Measurements from ENCODE around the gene KBTBD12. TPM values are rescaled to one million over a fixed set of nuclear protein-coding genes. Genes with fewer than 3 reads are reported as not detected.

Gene KBTBD12
- total and polyA plus RNA-seq, 10 donors: 0.03 to 0.51 (median 0.08) TPM; not detected in 4

DNA sequence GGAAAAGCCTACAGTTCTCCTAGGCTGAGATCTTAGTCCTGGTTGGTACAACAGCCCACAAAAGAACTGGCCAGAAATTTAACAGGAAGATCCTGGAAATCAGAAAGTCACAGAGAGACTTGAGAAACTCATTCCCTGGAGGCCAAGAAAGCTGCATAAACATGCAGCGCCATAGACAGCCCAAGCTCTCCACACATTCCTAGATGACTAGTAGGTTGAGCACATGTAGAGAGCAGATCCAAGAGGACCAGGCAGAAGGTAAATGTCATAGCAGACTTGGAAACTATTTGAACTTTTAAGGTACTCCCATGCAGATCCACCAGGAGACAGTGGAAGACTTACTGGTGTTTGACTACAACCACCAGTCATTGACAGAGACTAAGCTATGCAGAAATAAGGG lies 18.4 kb downstream of the KBTBD12 start:
- WGBS, 5 donors: 79 to 100% (median 100%) methylated on average over 1 of the region's 1 CpG
- Histone ChIP-seq H3K27ac (no peak overlapping the region), H3K36me3 (no peaks in the 10 kb centered on the region), H3K4me3 (no peak overlapping the region), H3K9me3 (no peaks in the 10 kb centered on the region), H3K27me3 (replicated peaks in 1 of 7) (peaks cover 0 to 10% (median 0%) of the 10 kb centered on the region in 7 donors), H3K4me1 (no peaks in the 10 kb centered on the region)
- intact Hi-C loops (cut with DNase I; ENCODE audit: low total_unique reads): no loop called here
- TF ChIP-seq POLR2AphosphoS5 (IDR thresholded peaks at IDR 0.05): no peak
- TF ChIP-seq, protein P1, sequence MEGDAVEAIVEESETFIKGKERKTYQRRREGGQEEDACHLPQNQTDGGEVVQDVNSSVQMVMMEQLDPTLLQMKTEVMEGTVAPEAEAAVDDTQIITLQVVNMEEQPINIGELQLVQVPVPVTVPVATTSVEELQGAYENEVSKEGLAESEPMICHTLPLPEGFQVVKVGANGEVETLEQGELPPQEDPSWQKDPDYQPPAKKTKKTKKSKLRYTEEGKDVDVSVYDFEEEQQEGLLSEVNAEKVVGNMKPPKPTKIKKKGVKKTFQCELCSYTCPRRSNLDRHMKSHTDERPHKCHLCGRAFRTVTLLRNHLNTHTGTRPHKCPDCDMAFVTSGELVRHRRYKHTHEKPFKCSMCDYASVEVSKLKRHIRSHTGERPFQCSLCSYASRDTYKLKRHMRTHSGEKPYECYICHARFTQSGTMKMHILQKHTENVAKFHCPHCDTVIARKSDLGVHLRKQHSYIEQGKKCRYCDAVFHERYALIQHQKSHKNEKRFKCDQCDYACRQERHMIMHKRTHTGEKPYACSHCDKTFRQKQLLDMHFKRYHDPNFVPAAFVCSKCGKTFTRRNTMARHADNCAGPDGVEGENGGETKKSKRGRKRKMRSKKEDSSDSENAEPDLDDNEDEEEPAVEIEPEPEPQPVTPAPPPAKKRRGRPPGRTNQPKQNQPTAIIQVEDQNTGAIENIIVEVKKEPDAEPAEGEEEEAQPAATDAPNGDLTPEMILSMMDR (IDR thresholded peaks at IDR 0.05 in 8 of 11, conservative IDR thresholded peaks at IDR 0.05 in 3 of 11): no peak
- no peak for TF ChIP-seq POLR2A (IDR thresholded peaks at IDR 0.05)
- no peak for DNase-seq

GRCh38 chr3:127938800-127939199 lies 23.8 kb downstream of the KBTBD12 start:
- Histone ChIP-seq H3K4me1 (no peaks in the 10 kb centered on the region), H3K4me3 (no peak overlapping the region), H3K36me3 (no peaks in the 10 kb centered on the region), H3K27ac (no peak overlapping the region), H3K27me3 (replicated peaks in 1 of 7) (no peaks in the 10 kb centered on the region), H3K9me3 (peaks cover 0 to 22% (median 9%) of the 10 kb centered on the region in 8 donors)
- WGBS, 5 donors: 89 to 97% (median 95%) methylated on average over 4 of the region's 4 CpGs
- TF ChIP-seq, protein P1 (IDR thresholded peaks at IDR 0.05 in 8 of 11, conservative IDR thresholded peaks at IDR 0.05 in 3 of 11): no peak
- TF ChIP-seq POLR2A (IDR thresholded peaks at IDR 0.05): no peak
- no peak for TF ChIP-seq POLR2AphosphoS5 (IDR thresholded peaks at IDR 0.05)
- no peak for DNase-seq
- intact Hi-C loops (cut with DNase I; ENCODE audit: low total_unique reads): no loop called here

- H3K9me3 ChIP-seq: peaks cover 0 to 24% (median 9%) of the 10 kb centered on the region in 8 donors
- 68 to 82% (median 70%) methylated on average over 2 of the region's 2 CpGs for WGBS, 5 donors
- H3K4me3 ChIP-seq: no peak overlapping the region
- DNase-seq: no peak
- H3K4me1 ChIP-seq: no peaks in the 10 kb centered on the region
- TF ChIP-seq POLR2AphosphoS5 (IDR thresholded peaks at IDR 0.05) (no peak), POLR2A (IDR thresholded peaks at IDR 0.05) (no peak)
- TF ChIP-seq, protein P1 (IDR thresholded peaks at IDR 0.05 in 8 of 11, conservative IDR thresholded peaks at IDR 0.05 in 3 of 11): no peak
- no peaks in the 10 kb centered on the region for H3K36me3 ChIP-seq
- intact Hi-C loops (cut with DNase I; ENCODE audit: low total_unique reads): no loop called here
- H3K27ac ChIP-seq: no peak overlapping the region
- no peaks in the 10 kb centered on the region for H3K27me3 ChIP-seq (replicated peaks in 1 of 7)
These were observed 25.1 kb downstream of the KBTBD12 start for GRCh38 chr3:127940116-127940515.

DNA sequence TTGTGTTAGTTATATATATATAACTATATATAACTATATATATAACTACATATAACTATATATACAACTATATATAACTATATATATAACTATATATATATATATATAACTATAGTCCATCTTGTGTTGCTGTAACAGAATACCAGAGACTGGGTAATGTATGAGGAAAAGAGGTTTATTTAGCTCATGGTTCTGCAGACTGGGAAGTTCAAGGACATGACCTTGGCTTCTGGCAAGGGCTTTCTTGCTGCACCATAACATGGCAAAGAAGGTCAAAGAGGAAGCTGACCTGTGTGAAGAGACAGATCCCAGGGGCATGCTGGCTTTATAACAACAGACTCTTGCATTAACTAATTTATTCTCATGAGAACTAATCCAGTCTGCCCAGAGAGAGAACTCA lies 27.6 kb downstream of the KBTBD12 start:
- TF ChIP-seq, protein P1 (IDR thresholded peaks at IDR 0.05 in 8 of 11, conservative IDR thresholded peaks at IDR 0.05 in 3 of 11): no peak
- TF ChIP-seq POLR2AphosphoS5 (IDR thresholded peaks at IDR 0.05) (no peak), POLR2A (IDR thresholded peaks at IDR 0.05) (no peak)

More for the DNA sequence above, 27.6 kb downstream of the KBTBD12 start:
- Histone ChIP-seq H3K36me3 (no peaks in the 10 kb centered on the region), H3K27ac (no peak overlapping the region), H3K27me3 (replicated peaks in 1 of 7) (peaks cover 0 to 6% (median 0%) of the 10 kb centered on the region in 7 donors), H3K4me1 (no peaks in the 10 kb centered on the region), H3K4me3 (no peak overlapping the region), H3K9me3 (peaks cover 0 to 24% (median 9%) of the 10 kb centered on the region in 8 donors)
- intact Hi-C loops (cut with DNase I; ENCODE audit: low total_unique reads): no loop called here
- no peak for DNase-seq

Measured in spleen (tissue), 11 donors.